ENCODE data around the gene BGLAP.

BGLAP gene

GRCh38 chr1:156253634-156254033, 11.7 kb downstream of the BGLAP start:
- no peak for TF ChIP-seq CTCF (IDR thresholded peaks at IDR 0.05; ENCODE audit: insufficient read depth, low read depth, low read length, missing control alignments)
- no peak overlapping the region for H3K4me3 ChIP-seq (ENCODE audit: low read length)
- DNase-seq (ENCODE audit: low read depth) = no peak

- no peak for DNase-seq (ENCODE audit: low read depth)
- no peak overlapping the region for H3K4me3 ChIP-seq (ENCODE audit: low read length)
Observed at GRCh38 chr1:156257711-156258110, 15.7 kb downstream of the BGLAP start.

GRCh38 chr1:156258859-156259258, 16.9 kb downstream of the BGLAP start:
- peak; percentile 90 for DNase-seq (ENCODE audit: low read depth)
- no peak overlapping the region for H3K4me3 ChIP-seq (ENCODE audit: low read length)
- TF ChIP-seq CTCF (IDR thresholded peaks at IDR 0.05; ENCODE audit: insufficient read depth, low read depth, low read length, missing control alignments) = no peak

More at GRCh38 chr1:156257711-156258110, 15.7 kb downstream of the BGLAP start:
- no peak for TF ChIP-seq CTCF (IDR thresholded peaks at IDR 0.05; ENCODE audit: insufficient read depth, low read depth, low read length, missing control alignments)

- DNase-seq (ENCODE audit: low read depth) = no peak
- H3K4me3 ChIP-seq (ENCODE audit: low read length) = no peak overlapping the region
- no peak for TF ChIP-seq CTCF (IDR thresholded peaks at IDR 0.05; ENCODE audit: insufficient read depth, low read depth, low read length, missing control alignments)
Observed at GRCh38 chr1:156259805-156260204, 17.8 kb downstream of the BGLAP start.

- peak; percentile 66 for DNase-seq (ENCODE audit: low read depth)
- H3K4me3 ChIP-seq (ENCODE audit: low read length) = no peak overlapping the region
- no peak for TF ChIP-seq CTCF (IDR thresholded peaks at IDR 0.05; ENCODE audit: insufficient read depth, low read depth, low read length, missing control alignments)
Observed at GRCh38 chr1:156260896-156261295, 18.9 kb downstream of the BGLAP start.

- DNase-seq (ENCODE audit: low read depth) = peak; percentile 92
- TF ChIP-seq CTCF (IDR thresholded peaks at IDR 0.05; ENCODE audit: insufficient read depth, low read depth, low read length, missing control alignments) = no peak
Observed at GRCh38 chr1:156262461-156263287, 20.7 kb downstream of the BGLAP start.

GRCh38 chr1:156263288-156263655, 21.3 kb downstream of the BGLAP start:
- H3K4me3 ChIP-seq (ENCODE audit: low read length) = no peak overlapping the region
- TF ChIP-seq CTCF (IDR thresholded peaks at IDR 0.05; ENCODE audit: insufficient read depth, low read depth, low read length, missing control alignments) = no peak
- no peak for DNase-seq (ENCODE audit: low read depth)

More at GRCh38 chr1:156262461-156263287, 20.7 kb downstream of the BGLAP start:
- no peak overlapping the region for H3K4me3 ChIP-seq (ENCODE audit: low read length)
